ENCODE measurements around the gene GRHL1.

Gene GRHL1

DNA sequence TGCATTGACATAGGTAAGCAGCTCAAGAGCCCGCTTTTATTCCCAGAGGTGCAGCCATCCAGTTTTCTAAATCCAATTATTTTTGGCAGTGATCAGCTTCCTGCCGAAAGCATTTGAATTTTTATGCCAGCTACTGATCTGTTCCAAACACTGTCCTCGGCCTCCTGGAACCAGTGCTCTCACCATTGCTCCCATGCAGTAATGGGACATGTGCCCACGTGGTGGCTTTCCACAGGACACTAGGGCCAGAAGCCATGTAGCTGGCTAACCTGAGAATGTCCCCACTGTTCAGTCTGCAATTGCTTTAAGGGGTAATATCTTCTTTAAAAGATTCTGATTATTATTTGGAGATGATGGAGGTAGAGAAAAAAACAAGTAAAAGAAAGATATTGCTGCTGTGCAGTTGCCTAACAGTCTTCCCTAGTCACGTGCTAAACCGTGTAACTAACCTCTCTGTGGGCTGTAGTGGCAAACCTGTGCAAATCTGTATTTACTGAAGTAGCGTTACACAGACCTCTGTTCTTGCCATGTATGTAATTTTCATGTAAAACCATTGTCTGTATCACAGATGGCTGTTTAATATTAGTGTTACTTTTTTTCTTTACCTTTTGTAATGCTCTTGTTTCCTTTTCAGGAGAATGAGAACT, 13.0 kb downstream of the GRHL1 start:
- in situ Hi-C loops (cut with MboI; ENCODE audit: low pct_unique_long_range_greater_than_20kb, low sequenced_read_pairs, unreplicated experiment): no loop called here
- TF ChIP-seq, protein P1, sequence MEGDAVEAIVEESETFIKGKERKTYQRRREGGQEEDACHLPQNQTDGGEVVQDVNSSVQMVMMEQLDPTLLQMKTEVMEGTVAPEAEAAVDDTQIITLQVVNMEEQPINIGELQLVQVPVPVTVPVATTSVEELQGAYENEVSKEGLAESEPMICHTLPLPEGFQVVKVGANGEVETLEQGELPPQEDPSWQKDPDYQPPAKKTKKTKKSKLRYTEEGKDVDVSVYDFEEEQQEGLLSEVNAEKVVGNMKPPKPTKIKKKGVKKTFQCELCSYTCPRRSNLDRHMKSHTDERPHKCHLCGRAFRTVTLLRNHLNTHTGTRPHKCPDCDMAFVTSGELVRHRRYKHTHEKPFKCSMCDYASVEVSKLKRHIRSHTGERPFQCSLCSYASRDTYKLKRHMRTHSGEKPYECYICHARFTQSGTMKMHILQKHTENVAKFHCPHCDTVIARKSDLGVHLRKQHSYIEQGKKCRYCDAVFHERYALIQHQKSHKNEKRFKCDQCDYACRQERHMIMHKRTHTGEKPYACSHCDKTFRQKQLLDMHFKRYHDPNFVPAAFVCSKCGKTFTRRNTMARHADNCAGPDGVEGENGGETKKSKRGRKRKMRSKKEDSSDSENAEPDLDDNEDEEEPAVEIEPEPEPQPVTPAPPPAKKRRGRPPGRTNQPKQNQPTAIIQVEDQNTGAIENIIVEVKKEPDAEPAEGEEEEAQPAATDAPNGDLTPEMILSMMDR (IDR thresholded peaks at IDR 0.05; ENCODE audit: extremely low read depth, insufficient read depth, missing control alignments): no peak
- DNase-seq (ENCODE audit: low spot score): no peak

- TF ChIP-seq, protein P1 (IDR thresholded peaks at IDR 0.05; ENCODE audit: extremely low read depth, insufficient read depth, missing control alignments): no peak
- in situ Hi-C loops (cut with MboI; ENCODE audit: low pct_unique_long_range_greater_than_20kb, low sequenced_read_pairs, unreplicated experiment): no loop called here
Measured at GRCh38 chr2:9965119-9965822, 13.8 kb downstream of the GRHL1 start.

DNA sequence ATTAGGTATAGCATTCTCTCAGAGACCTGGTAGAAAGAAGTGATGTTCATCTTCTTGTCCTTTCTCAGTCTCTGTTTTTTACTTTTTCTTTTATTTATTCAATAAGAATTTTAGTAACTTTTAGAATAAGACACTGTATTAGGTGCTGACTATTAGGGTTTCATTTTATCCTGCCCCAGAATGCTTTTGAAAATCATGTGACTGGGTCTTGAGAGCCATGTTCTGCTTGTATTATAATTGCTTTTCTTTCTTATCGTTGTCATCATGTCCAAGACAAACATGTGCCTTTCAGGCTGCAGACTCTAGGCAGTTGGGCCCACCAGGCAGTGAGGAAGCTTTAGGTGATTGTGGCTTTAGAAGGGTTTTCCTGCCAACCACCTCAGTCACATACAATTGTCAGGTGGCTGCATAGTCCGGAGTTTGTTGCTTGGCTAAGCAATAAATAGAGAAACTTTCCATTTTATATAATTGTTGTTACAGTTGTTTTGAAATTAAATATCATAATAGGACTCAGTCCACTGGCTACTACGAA, 15.1 kb downstream of the GRHL1 start:
- no peak for DNase-seq (ENCODE audit: low spot score)
- in situ Hi-C loops (cut with MboI; ENCODE audit: low pct_unique_long_range_greater_than_20kb, low sequenced_read_pairs, unreplicated experiment): no loop called here
- TF ChIP-seq, protein P1 (IDR thresholded peaks at IDR 0.05; ENCODE audit: extremely low read depth, insufficient read depth, missing control alignments): no peak

More at GRCh38 chr2:9965119-9965822, 13.8 kb downstream of the GRHL1 start:
- DNase-seq (ENCODE audit: low spot score): no peak

DNA sequence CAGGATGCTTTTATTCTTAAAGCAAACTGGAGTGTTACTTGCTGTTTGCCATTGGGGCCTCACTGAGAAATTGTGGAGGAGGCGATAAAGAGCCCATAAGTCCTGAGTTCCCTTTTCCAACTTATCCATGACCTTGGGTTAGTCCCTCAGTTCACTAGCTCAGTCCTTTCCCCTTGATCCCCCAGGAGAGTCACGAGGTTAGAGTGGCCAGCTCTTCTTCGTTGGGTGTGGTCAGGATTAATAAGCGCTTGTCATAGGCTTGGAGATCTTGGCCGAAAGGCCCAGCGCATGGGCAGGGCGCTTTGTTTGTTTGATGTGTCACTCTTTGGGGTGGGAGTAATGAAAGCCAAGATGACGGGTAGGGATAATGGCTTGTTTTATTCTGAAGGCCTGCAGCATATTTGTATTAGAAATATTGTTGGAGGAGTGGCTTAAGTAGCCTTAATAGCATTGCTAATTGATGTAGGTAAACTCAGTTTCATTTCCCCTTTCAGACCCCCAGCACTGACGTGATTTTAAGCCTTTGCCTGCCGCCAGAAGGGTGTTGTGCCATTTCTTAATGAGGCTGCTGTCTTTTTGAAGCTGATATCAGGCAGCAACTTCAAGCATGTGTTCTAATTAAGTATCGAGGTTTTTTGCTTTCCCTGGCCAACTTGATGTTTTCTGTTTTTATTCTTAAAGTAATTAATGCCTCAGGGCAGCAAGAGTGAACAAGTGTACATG, 15.7 kb downstream of the GRHL1 start:
- DNase-seq (ENCODE audit: low spot score): peak; percentile 53
- TF ChIP-seq, protein P1 (IDR thresholded peaks at IDR 0.05; ENCODE audit: extremely low read depth, insufficient read depth, missing control alignments): no peak
- in situ Hi-C loops (cut with MboI; ENCODE audit: low pct_unique_long_range_greater_than_20kb, low sequenced_read_pairs, unreplicated experiment): no loop called here

DNA sequence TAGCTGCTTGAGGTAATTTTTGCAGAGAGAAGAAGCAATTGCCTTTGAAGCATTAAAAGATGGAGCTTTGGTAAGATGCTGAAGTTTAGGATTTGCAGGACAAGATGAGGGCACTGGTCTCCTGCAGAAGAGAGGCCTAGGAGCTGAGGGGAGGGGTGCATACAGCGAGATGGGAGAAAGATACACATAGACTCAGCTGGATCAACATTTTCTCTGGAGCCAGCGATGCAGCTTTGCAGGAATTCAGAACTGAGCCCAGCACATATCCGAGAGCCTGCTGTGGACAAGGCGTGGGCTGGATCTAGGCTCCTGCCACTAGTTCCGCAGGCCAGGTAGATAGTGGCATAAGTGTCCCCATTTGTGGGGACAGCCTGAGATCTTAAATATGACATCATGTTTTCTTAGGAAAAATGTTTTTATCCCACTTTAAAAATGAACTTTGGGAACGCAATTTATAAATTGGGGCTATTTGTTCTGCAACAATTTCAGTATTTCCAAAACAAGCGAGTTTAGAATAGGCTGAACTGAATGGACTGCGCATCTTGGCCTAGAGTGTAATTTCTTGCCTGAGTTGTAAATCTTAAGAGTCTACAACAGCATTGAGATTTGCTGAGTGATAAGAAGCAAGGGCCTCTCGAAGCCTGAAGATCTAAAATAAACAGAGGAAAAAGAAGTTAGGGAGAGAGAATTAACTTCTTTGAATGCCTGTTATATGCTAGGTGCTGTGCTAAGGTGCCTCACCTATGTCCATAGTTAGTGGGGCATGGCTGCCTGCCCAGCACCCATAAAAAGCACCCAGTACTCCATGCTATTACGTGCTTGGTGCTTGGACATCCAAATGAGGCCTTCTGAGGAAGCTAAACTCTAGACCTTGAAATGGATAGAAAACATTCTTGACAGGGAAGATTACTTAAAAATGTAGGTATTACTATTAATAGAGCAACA, 17.3 kb downstream of the GRHL1 start:
- no peak for DNase-seq (ENCODE audit: low spot score)
- in situ Hi-C loops (cut with MboI; ENCODE audit: low pct_unique_long_range_greater_than_20kb, low sequenced_read_pairs, unreplicated experiment): no loop called here
- TF ChIP-seq, protein P1 (IDR thresholded peaks at IDR 0.05; ENCODE audit: extremely low read depth, insufficient read depth, missing control alignments): no peak

All from GM13977 (cell line).